GM23248 (cell line): ENCODE results near the gene GRP. TPM values are rescaled to one million over a fixed set of nuclear protein-coding genes. Genes with fewer than 3 reads are reported as not detected.

Source experiments
- DNase-seq: peaks from one replicate; pipeline ENCODE4 v3.0.0-alpha.2; 2015
- H2AFZ ChIP-seq: fragments of 200-600 bp; sonication (generic); 2 replicates; pipeline ENCODE4 v1.6.1; 2016; ENCODE audit warnings: antibody characterized with exemption
- H3F3A ChIP-seq: fragments of 200-600 bp; sonication (generic); 2 replicates; pipeline ENCODE4 v1.6.1; 2016; ENCODE audit warnings: mild to moderate bottlenecking, antibody characterized with exemption, mixed run types; ENCODE audit not compliant: insufficient read depth
- H3K27ac ChIP-seq: fragments of 200-600 bp; sonication (generic); 2 replicates; pipeline ENCODE4 v1.5.1; 2016; ENCODE audit warnings: mild to moderate bottlenecking
- H3K27me3 ChIP-seq: fragments of 200-600 bp; sonication (generic); replicated peaks from 2 replicates; pipeline ENCODE4 v1.6.1; 2016; ENCODE audit warnings: mild to moderate bottlenecking; ENCODE audit not compliant: insufficient read depth
- H3K36me3 ChIP-seq: fragments of 200-600 bp; sonication (generic); 2 replicates; pipeline ENCODE4 v1.6.1; 2016; ENCODE audit warnings: low read depth, mild to moderate bottlenecking
- H3K4me1 ChIP-seq: fragments of 200-600 bp; sonication (generic); 2 replicates; pipeline ENCODE4 v1.6.1; 2016; ENCODE audit warnings: mild to moderate bottlenecking; ENCODE audit not compliant: insufficient read depth
- H3K4me2 ChIP-seq: fragments of 200-600 bp; sonication (generic); one replicate; pipeline ENCODE4 v1.6.1; 2016; ENCODE audit warnings: mild to moderate bottlenecking; ENCODE audit not compliant: unreplicated experiment
- H3K4me3 ChIP-seq: fragments of 200-600 bp; sonication (generic); 2 replicates; pipeline ENCODE4 v1.5.1; 2016; ENCODE audit warnings: mild to moderate bottlenecking
- H3K79me2 ChIP-seq: fragments of 200-600 bp; sonication (generic); 2 replicates; pipeline ENCODE4 v1.6.1; 2016; ENCODE audit warnings: mild to moderate bottlenecking; ENCODE audit not compliant: insufficient read depth
- H3K9ac ChIP-seq: fragments of 200-600 bp; sonication (generic); 2 replicates; pipeline ENCODE4 v1.6.1; 2016; ENCODE audit warnings: mild to moderate bottlenecking
- H3K9me2 ChIP-seq: fragments of 200-600 bp; sonication (generic); 2 replicates; pipeline ENCODE4 v1.6.1; 2016; ENCODE audit warnings: mixed run types, mild to moderate bottlenecking, moderate library complexity; ENCODE audit not compliant: insufficient read depth
- H3K9me3 ChIP-seq: fragments of 200-600 bp; sonication (generic); one replicate; pipeline ENCODE4 v1.6.1; 2017; ENCODE audit warnings: low read depth
- H4K20me1 ChIP-seq: fragments of 200-600 bp; sonication (generic); 2 replicates; pipeline ENCODE4 v1.6.0; 2016; ENCODE audit not compliant: insufficient read depth
- EZH2 ChIP-seq: fragments of 200-600 bp; sonication (generic); IDR thresholded peaks from 2 replicates; pipeline ENCODE4 v1.6.1; 2018; ENCODE audit warnings: antibody characterized with exemption, mild to moderate bottlenecking; ENCODE audit not compliant: insufficient read depth, poor library complexity, severe bottlenecking
- EZH2phosphoT487 ChIP-seq: fragments of 200-600 bp; sonication (generic); IDR thresholded peaks from 2 replicates; pipeline ENCODE4 v1.6.1; 2018; ENCODE audit warnings: antibody characterized with exemption, moderate library complexity, mild to moderate bottlenecking, low read depth; ENCODE audit not compliant: insufficient read depth
- WGBS, 2 experiments: methylation state at CpG; one replicate each; pipeline ENCODE4 v1.1.6; 2015 to 2017; ENCODE audit warnings: low lambda C conversion rate in 2 of 2, low coverage in 1 of 2; ENCODE audit errors: missing lambda C conversion rate in 2 of 2; 5-methylcytosine and 5-hydroxymethylcytosine counted together
- in situ Hi-C: fragments of 300-500 bp; cut with MboI; formaldehyde crosslinking; loops from 2 replicates; pipeline ENCODE4 v1.15.0; 2020
- polyA plus RNA-seq: library from polyadenylated mRNA; unstranded; fragments of >200 nt; fragmentation: Nextera tagmentation; extraction: Ambion mirVana; gene quantifications from 2 replicates; pipeline ENCODE4 v1.2.1, GENCODE V29; 2016
- total RNA-seq: library from RNA; depleted of rRNA; stranded (reverse); fragments of >200 nt; shearing (Covaris generic); gene quantifications from 2 replicates; pipeline ENCODE4 v1.2.3, GENCODE V29; 2014; rRNA removed

Gene GRP
- total and polyA plus RNA-seq, 2 experiments from 2014 or later, result not detected

GRCh38 chr18:59278793-59279192 lies 58.8 kb downstream of the GRP start:
- H3K36me3 ChIP-seq, result no peaks in the 10 kb centered on the region
- no peak overlapping the region for H3K4me2 ChIP-seq
- no peaks in the 10 kb centered on the region for H3F3A ChIP-seq
- TF ChIP-seq EZH2phosphoT487 (no peak), EZH2 (no peak)
- peaks cover 75% of the 10 kb centered on the region for H3K27me3 ChIP-seq
- in situ Hi-C loops, result no loop called here
- no peaks in the 10 kb centered on the region for H4K20me1 ChIP-seq
- H3K9me2 ChIP-seq, result no peaks in the 10 kb centered on the region
- H2AFZ ChIP-seq, result no peak overlapping the region
- no peak overlapping the region for H3K4me3 ChIP-seq
- no peak overlapping the region for H3K27ac ChIP-seq
- H3K9me3 ChIP-seq, result no peaks in the 10 kb centered on the region
- H3K79me2 ChIP-seq, result no peaks in the 10 kb centered on the region
- no peak overlapping the region for H3K9ac ChIP-seq
- no peak for DNase-seq
- 67 to 71% methylated on average over 5 of the region's 5 CpGs for WGBS, 2 experiments
- no peaks in the 10 kb centered on the region for H3K4me1 ChIP-seq

- H3K9me3 ChIP-seq, result no peaks in the 10 kb centered on the region
- no peaks in the 10 kb centered on the region for H3K79me2 ChIP-seq
- H3K9me2 ChIP-seq, result no peaks in the 10 kb centered on the region
- in situ Hi-C loops, result no loop called here
- H3K9ac ChIP-seq, result no peak overlapping the region
- TF ChIP-seq EZH2phosphoT487 (no peak), EZH2 (no peak)
- WGBS, 2 experiments, result 24 to 25% methylated on average over 3 of the region's 3 CpGs
- H3K27ac ChIP-seq, result no peak overlapping the region
- H4K20me1 ChIP-seq, result no peaks in the 10 kb centered on the region
- peak; percentile 24 for DNase-seq
- no peaks in the 10 kb centered on the region for H3K36me3 ChIP-seq
- H3K4me3 ChIP-seq, result no peak overlapping the region
- H3F3A ChIP-seq, result no peaks in the 10 kb centered on the region
- no peak overlapping the region for H3K4me2 ChIP-seq
- H3K4me1 ChIP-seq, result no peaks in the 10 kb centered on the region
- H3K27me3 ChIP-seq, result peaks cover 72% of the 10 kb centered on the region
- no peak overlapping the region for H2AFZ ChIP-seq
Measured at GRCh38 chr18:59279193-59279592, 59.2 kb downstream of the GRP start.

- H3F3A ChIP-seq, result no peaks in the 10 kb centered on the region
- in situ Hi-C loops, result no loop called here
- H3K4me2 ChIP-seq, result no peak overlapping the region
- no peak for DNase-seq
- no peaks in the 10 kb centered on the region for H3K9me3 ChIP-seq
- no peak overlapping the region for H3K4me3 ChIP-seq
- H4K20me1 ChIP-seq, result no peaks in the 10 kb centered on the region
- WGBS, 2 experiments, result 50 to 55% methylated on average over 1 of the region's 1 CpG
- H3K9ac ChIP-seq, result no peak overlapping the region
- H3K9me2 ChIP-seq, result no peaks in the 10 kb centered on the region
- H2AFZ ChIP-seq, result no peak overlapping the region
- no peaks in the 10 kb centered on the region for H3K79me2 ChIP-seq
- H3K36me3 ChIP-seq, result no peaks in the 10 kb centered on the region
- no peak overlapping the region for H3K27ac ChIP-seq
- no peaks in the 10 kb centered on the region for H3K4me1 ChIP-seq
- no peak for TF ChIP-seq EZH2phosphoT487
- no peak for TF ChIP-seq EZH2
- H3K27me3 ChIP-seq, result peaks cover 67% of the 10 kb centered on the region
Measured at GRCh38 chr18:59279722-59280121, 59.8 kb downstream of the GRP start.

Other genes starting within 250 kb of the GRP start
- 7.7 and 16.7 TPM in 2 replicates for gene SEC11C, start 80.3 kb upstream of the GRP start, total RNA-seq
- gene SEC11C, start 80.3 kb upstream of the GRP start, polyA plus RNA-seq, result 62.0 and 63.9 TPM in 2 replicates
- not detected in 2 replicates for gene RAX, start 53.3 kb downstream of the GRP start, total RNA-seq
- not detected in 2 replicates for gene RAX, start 53.3 kb downstream of the GRP start, polyA plus RNA-seq
- not detected in 2 replicates for gene CPLX4, start 98.5 kb downstream of the GRP start, total RNA-seq
- gene CPLX4, start 98.5 kb downstream of the GRP start, polyA plus RNA-seq, result not detected in 2 replicates
- gene LMAN1, start 139.1 kb downstream of the GRP start, total RNA-seq, result 166 and 193 TPM in 2 replicates
- gene LMAN1, start 139.1 kb downstream of the GRP start, polyA plus RNA-seq, result 120 and 127 TPM in 2 replicates